Measurements from ENCODE around the gene LRRIQ1.

The LRRIQ1 gene

GRCh38 chr12:85130646-85131045 is 94.5 kb downstream of the LRRIQ1 start:
- Histone ChIP-seq H3K9ac (ENCODE audit: low read length) (no peak overlapping the region), H3K79me2 (ENCODE audit: insufficient read depth, low read length) (no peaks in the 10 kb centered on the region), H3K27me3 (ENCODE audit: insufficient read depth, low read length) (no peaks in the 10 kb centered on the region), H3F3A (ENCODE audit: insufficient read depth, low read length) (no peaks in the 10 kb centered on the region), H4K20me1 (ENCODE audit: insufficient read depth, low read length) (no peaks in the 10 kb centered on the region), H3K4me1 (ENCODE audit: insufficient read depth, low read length, severe bottlenecking) (no peaks in the 10 kb centered on the region), H3K9me3 (ENCODE audit: low read length) (no peaks in the 10 kb centered on the region), H3K4me3 (ENCODE audit: low read depth, low read length, poor library complexity, severe bottlenecking) (no peak overlapping the region), H3K9me2 (ENCODE audit: low read depth, low read length) (no peaks in the 10 kb centered on the region), H3K4me2 (ENCODE audit: low read length) (no peak overlapping the region), H3K36me3 (ENCODE audit: insufficient read depth, low read length) (no peaks in the 10 kb centered on the region), H3K27ac (ENCODE audit: low read depth, low read length, poor library complexity, severe bottlenecking) (no peak overlapping the region), H2AFZ (ENCODE audit: low read length) (no peak overlapping the region)
- TF ChIP-seq EZH2 (IDR thresholded peaks at IDR 0.05; ENCODE audit: borderline replicate concordance, low read length) (no peak), CTCF (IDR thresholded peaks at IDR 0.05; ENCODE audit: low read length) (no peak)

- H3F3A ChIP-seq (ENCODE audit: insufficient read depth, low read length): no peaks in the 10 kb centered on the region
- H3K27me3 ChIP-seq (ENCODE audit: insufficient read depth, low read length): no peaks in the 10 kb centered on the region
- H3K36me3 ChIP-seq (ENCODE audit: insufficient read depth, low read length): no peaks in the 10 kb centered on the region
- H3K9me3 ChIP-seq (ENCODE audit: low read length): no peaks in the 10 kb centered on the region
- no peak overlapping the region for H3K4me3 ChIP-seq (ENCODE audit: low read depth, low read length, poor library complexity, severe bottlenecking)
- TF ChIP-seq CTCF (IDR thresholded peaks at IDR 0.05; ENCODE audit: low read length) (no peak), EZH2 (IDR thresholded peaks at IDR 0.05; ENCODE audit: borderline replicate concordance, low read length) (no peak)
- H3K4me1 ChIP-seq (ENCODE audit: insufficient read depth, low read length, severe bottlenecking): no peaks in the 10 kb centered on the region
- H3K4me2 ChIP-seq (ENCODE audit: low read length): no peak overlapping the region
- no peak overlapping the region for H3K27ac ChIP-seq (ENCODE audit: low read depth, low read length, poor library complexity, severe bottlenecking)
- H4K20me1 ChIP-seq (ENCODE audit: insufficient read depth, low read length): no peaks in the 10 kb centered on the region
- no peaks in the 10 kb centered on the region for H3K9me2 ChIP-seq (ENCODE audit: low read depth, low read length)
- no peak overlapping the region for H2AFZ ChIP-seq (ENCODE audit: low read length)
- no peak overlapping the region for H3K9ac ChIP-seq (ENCODE audit: low read length)
- no peaks in the 10 kb centered on the region for H3K79me2 ChIP-seq (ENCODE audit: insufficient read depth, low read length)
These were observed 102.7 kb downstream of the LRRIQ1 start for GRCh38 chr12:85138833-85139232.

GRCh38 chr12:85147331-85147730 is 111.2 kb downstream of the LRRIQ1 start:
- Histone ChIP-seq H3K27ac (ENCODE audit: low read depth, low read length, poor library complexity, severe bottlenecking) (no peak overlapping the region), H3K27me3 (ENCODE audit: insufficient read depth, low read length) (no peaks in the 10 kb centered on the region), H2AFZ (ENCODE audit: low read length) (no peak overlapping the region), H3K79me2 (ENCODE audit: insufficient read depth, low read length) (no peaks in the 10 kb centered on the region), H3F3A (ENCODE audit: insufficient read depth, low read length) (no peaks in the 10 kb centered on the region), H3K36me3 (ENCODE audit: insufficient read depth, low read length) (no peaks in the 10 kb centered on the region), H3K4me1 (ENCODE audit: insufficient read depth, low read length, severe bottlenecking) (no peaks in the 10 kb centered on the region), H3K4me3 (ENCODE audit: low read depth, low read length, poor library complexity, severe bottlenecking) (no peak overlapping the region), H4K20me1 (ENCODE audit: insufficient read depth, low read length) (no peaks in the 10 kb centered on the region), H3K9ac (ENCODE audit: low read length) (no peak overlapping the region), H3K4me2 (ENCODE audit: low read length) (no peak overlapping the region), H3K9me2 (ENCODE audit: low read depth, low read length) (no peaks in the 10 kb centered on the region), H3K9me3 (ENCODE audit: low read length) (no peaks in the 10 kb centered on the region)
- TF ChIP-seq CTCF (IDR thresholded peaks at IDR 0.05; ENCODE audit: low read length): no peak
- no peak for TF ChIP-seq EZH2 (IDR thresholded peaks at IDR 0.05; ENCODE audit: borderline replicate concordance, low read length)
